ENCODE data around the gene ARHGAP26.

- no peak for TF ChIP-seq CTCF (IDR thresholded peaks at IDR 0.05)
- no peak for TF ChIP-seq POLR2A (IDR thresholded peaks at IDR 0.05)
- TF ChIP-seq POLR2AphosphoS5 (IDR thresholded peaks at IDR 0.05) = no peak
- TF ChIP-seq EP300 (IDR thresholded peaks at IDR 0.05; ENCODE audit: low read depth) = no peak
Measured at GRCh38 chr5:143149759-143150158, 379.6 kb downstream of the ARHGAP26 start.
